HG02798 (cell line): ENCODE results near the gene LDAH.
A peak's percentile ranks its signal among the peaks of the same experiment; 100 is the strongest.

ENCODE experiments used
- ATAC-seq: cut with Tn5 transposase; IDR thresholded peaks from one replicate; pipeline ENCODE4 v1.9.1; 2021; ENCODE audit warnings: mild to moderate bottlenecking; ENCODE audit not compliant: unreplicated experiment, poor library complexity

LDAH gene

DNA sequence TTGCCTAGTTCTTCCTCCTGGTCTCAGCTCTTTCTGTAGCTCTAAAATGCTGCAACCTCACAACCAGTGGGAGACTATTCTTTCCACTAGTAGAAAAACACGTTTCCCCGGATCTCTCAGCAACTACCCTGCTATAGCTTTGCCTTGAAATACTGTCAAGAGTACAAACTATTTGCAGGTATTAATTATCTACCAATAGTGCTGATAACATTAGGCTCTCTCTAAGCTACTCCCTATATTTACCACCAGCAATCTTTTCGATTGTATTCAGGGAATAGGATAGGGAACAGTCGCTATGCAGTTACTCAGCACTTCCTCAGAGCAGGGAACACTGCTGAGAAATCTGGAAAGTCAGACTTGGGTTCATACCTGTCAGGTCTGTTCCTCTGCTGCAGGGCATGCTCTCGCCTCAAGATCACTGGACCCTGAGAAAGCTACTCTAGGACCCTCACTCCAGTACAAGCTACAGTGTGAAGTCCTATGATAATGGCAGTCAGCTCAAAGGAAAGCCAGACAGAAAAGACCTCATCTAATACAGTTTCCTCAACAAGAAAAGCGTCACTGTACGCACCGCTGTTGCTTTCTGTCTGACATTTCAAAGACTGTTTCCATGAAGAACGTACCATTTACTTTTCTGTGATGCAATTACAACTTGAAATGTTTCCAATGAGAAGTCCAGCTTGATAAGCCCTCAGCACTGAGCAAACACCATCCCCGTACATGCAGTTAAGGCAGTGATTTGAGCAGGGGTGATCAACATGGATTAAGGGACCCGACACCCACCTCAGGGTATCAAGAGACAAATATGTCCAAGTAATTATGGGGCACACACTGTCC lies 133.3 kb downstream of the LDAH start:
- no peak for ATAC-seq

DNA sequence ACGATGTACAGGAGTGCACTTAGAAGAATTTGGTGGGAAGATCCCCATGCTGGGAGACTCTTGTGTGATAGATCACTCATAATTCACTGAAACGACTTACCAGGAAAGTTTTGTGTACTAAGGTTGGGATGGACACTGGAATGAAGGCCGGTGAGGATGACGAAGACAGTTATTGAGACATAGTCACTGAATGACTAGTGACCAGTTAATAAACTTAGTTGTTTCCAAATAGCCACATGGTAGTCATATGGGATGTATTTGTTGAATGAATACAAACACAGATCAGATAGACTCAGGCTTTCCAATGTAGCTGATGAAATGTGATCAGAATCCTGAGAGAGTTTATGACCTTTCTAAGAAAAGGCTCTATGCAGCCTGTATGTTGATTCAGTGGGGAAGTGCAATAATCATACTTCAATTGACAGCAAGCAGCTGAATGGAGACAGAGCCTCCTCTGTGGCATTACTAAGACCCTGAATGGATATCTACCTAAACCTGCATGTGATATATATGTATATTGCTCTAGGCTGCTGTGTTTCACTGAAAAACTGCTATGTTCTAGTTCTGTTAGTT lies 135.6 kb downstream of the LDAH start:
- no peak for ATAC-seq

DNA sequence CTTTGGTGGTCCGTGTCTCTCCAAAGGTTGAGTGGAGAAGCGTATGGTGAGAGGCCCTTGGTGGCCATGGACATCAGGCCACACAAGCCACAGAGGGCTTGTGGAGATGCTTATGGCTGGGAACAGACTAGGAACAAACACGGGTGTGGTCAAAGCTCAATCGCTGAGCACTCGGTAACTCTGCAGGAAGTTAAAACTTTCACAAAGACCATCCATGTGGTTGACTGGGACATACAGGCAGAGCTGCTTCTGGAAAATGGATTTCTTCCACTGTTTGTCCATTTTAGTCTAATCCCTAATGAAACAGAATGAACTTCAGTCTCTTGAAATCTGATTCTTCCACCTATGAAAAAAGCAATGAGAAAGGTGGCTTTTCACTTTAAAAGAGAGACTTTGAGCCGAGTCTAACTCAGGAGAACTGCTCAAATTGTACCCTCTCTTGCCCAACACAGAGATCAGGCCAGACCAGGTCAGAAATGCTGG lies 138.3 kb downstream of the LDAH start:
- no peak for ATAC-seq

DNA sequence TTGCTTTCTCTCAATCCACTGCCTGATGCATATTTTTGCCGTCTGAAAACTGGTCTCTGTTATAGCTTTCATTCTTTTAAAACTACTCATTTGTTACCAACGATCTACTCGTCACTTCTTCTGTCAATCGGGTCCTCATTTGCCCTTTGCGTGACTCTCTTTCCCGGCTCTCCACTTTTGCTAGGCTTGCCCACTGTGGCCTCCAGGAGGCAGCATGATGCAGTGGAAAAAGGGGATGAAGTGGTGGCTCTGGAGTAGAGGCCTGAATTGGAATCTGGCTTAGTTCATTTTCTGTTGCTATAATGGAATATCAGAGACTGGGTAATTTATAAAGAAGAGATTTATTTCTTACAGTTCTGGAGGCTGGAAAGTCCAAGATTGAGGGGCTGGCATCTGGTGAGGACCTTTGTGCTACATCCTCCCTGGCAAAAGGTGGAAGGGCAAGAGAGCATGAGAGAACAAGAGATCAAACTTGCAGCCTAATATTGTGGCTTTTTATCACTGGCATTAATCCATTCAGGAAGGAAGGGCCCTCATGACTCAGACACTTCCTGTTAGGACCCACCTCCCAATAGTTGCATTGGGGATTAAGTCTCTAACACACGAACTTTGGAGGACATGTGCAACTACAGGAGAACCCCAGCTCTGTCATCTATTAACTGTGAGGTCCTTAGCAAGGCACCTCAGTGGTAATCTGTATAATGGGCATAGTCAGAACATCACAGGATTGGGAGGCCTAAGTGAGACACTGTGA lies 140.6 kb downstream of the LDAH start:
- ATAC-seq, result no peak

DNA sequence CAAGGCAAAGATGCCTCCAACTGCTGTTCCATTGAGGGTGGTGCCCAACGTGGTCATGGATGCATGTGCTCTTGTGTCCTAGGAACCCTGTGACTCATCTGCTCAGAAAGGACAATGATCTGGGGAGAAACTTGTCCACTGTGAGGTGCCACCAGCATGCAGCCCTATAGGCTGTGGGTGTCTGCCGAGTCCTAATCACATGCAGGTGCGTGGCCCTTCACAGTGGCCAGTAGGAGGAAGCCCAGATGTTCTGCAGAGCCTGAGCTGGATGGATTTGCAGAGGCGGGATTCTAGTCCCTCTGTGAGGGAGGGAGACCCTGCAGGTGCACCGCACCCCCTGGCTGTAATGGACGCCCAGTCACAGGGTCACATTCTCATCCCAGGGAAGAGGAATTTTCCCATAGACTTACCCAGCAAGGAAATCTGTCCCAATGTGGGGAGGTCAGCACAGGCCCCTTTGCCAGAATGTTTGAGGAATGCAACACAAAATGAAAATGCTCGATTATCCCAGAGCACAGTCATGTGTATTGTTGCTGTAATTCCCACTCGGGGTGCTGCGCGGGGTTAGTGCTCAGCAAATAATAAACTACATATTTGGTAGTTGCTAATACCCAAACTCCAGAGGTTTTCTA lies 142.0 kb downstream of the LDAH start:
- ATAC-seq, result no peak

DNA sequence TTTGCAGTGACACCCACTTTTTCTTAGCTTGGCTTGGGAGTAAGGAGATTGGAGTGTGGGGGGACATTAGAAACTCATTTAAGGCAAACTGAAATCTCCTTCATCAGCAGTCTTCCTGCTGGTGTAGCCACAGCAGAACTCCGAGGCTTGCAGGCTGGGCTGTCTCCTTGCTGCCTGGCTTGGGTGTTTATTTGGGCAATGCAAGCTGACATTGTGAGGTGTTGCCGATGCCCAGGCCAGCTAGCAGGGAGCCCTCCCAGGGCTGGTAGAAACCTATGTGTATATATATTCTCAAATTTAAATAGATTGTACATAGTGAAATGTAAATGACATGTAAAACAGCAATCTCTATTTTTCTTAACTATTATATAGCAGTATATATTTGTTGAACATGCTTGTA lies 144.1 kb downstream of the LDAH start:
- no peak for ATAC-seq

DNA sequence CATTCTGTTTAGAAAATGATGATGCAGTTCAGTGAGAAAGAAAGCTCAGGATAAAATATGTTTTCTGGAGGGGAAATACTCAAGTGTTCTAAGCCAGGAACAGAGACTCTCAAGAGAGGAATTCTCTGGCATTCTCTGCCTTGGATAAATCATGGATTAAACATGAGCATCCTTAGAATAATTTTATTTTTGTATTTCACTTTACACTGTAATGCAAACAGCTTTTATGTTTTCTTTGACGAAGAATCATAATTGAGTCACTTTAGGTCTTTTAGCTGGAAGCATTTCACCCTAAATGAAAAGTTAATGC lies 144.9 kb downstream of the LDAH start:
- ATAC-seq, result no peak

DNA sequence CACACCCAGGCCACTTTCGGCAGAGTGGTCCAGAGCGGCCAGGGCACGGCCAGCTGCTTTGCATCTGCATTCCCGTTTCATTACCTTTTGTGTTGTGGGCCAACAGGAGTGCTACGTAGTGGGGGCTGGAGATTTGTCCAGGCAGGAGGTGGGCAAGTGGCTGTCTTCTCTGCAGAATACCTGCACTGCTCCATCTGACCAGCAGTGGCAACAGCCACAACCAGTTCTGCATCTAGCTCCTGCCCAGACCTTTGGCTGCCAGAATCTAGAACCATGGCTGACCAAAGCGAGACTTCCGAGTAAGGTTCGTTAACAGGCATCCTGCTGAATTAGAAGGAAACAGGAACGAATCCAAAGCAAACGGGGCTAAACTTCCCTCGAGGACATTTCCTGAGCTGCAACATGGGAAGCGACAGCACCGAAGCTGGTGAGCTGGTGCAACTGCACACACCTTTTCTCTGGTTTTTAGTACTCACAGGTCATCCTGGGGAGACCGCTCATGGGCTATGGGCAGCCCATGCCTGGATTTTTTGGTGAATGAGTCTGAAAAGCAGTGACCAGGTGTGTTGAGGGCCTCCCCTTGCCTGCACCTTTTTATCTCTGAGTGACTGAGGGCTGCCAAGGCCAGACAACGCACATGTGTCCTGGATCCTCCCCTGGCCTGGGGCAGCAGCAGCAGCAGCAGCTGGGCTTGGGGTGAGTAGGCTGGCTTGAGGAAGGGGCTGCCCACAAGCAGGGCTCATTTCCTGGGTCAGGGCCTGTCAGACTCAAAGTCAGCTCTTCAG lies 145.4 kb downstream of the LDAH start:
- ATAC-seq, result peak; percentile 32

DNA sequence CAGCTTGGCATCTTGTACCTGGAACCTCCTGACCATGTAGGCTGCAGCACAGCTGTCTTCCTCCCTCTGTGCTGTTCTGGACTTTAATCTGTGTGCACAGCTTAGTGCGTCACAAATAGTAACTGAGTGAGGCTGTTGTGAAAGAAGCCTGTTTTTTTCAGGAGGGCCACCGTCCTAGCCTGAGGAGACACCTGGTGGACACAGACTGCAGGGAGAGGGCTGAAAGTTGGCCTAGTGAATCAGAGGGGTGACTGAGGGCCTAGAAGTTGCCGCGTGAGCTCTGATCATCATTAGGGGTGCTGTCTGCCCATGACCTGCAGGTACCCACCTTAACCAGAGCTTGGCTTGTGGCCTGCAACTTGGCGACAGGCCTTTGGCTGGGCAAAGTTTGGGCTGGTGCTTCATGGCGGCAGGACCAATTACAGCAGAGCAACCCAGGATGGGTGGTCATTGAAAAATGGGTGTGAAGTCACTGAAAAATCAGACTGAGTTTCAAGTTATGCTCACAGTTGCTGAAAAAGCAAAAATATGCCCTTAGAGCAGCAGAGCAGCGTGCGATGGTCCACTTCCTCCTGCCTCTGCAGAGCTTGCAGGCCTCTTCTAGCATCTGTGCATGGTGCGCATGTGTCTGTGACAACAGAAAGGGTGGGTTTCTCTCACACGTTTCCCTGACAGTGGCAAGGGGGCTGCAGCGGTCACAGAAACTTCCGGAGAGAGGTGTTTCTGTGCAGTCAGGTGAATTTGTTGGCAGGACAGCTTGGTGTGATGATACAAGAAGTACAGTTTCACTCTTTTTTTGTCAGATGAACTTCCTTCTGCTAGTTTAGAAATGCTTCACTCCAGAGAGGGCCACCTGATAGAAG lies 146.3 kb downstream of the LDAH start:
- peak; percentile 45 for ATAC-seq

DNA sequence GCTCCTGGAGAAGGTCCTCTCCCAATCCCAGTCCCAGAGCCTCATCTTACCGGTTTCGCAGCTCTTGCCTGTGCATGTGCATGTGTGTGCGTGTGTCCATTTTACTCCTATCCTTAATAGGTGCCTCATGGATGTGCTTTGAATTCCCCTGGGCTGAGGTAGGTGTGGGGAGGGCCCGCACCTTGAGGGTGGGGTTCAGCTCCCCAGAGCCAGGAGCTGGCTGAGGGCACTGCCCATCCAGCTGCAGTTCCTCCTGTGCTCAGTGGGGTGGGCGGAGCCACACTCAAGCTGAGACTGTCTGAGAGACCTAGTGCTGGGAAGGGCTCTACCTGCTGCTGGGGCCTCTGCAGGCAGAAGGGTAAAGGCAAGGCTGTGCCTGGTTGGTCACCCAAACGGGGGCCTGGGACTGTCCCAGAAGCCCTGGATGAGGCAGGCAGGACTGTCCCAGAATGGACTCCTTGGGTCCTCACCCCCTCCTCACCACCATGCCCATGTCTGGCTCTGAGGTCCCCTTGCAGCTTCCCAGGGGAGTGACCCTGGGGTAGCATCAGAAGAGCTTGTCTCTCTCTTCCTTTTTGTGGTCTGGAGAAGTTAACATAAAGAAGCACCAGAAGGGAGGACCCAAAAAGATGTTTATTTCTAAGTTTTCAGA lies 147.1 kb downstream of the LDAH start:
- ATAC-seq, result peak; percentile 76

DNA sequence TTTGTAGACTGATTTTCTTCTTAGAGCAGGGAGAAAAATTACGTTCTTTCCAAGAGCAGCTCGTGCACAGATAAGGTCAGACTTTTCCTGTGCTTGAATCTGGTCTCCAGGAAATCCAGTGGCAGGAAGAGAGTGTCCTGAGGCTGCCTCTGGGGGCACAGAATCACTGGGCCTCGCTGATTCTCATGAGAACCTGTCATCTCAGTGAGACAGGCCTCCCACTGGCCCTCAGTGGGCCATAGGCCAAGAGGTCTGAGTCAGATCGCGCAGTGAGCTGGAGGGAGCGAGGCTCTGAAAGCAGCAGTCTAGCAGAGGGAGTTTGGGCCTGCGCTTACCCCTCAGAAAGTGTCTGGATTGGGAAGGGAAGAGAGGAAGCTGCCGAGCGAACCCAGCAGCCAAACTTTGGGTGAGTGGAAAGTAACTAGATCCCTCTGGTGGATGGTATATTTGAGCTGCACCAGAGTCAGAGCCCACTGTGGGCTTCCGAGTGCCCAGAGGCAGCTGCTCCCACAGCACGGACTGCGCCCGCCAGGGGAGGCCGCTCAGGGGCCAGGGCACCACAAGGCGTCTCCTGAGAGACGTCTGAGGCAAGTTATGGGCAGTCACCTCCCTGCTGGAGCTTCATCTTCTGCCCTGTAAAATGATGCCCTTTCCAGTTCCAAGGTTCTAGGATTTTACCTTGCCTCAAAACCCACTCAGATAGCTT lies 147.8 kb downstream of the LDAH start:
- ATAC-seq, result no peak

DNA sequence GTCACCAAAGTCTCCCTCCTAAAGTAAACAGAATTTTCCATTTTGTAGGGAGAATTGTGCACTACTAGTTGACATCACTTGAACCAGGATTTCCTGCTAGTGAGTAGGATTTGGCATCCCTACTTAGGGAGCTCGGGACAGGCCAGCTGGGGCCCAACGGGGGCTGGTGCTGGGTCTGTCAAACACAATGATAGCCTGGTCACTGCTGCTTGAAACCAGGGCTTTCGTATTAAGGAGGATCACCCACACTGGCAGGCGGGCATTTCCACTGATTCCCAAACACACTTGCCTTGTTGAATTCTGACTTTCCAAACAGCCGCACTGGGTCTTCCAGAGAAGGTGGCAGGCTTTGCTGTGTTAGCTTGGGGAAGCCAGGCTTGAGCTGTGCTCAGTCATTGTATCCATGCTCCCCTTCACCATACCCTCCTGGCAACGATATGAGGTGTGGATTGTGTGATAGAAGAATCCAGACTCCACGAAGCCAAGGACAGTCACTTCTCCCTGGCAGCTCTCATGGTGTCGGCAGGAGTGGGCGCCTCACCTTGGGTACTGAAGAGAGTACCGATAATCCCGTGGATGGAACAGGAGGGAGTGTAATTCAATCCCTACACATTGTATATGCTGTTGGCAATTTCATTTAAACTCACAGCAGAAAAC lies 148.5 kb downstream of the LDAH start:
- ATAC-seq, result no peak

DNA sequence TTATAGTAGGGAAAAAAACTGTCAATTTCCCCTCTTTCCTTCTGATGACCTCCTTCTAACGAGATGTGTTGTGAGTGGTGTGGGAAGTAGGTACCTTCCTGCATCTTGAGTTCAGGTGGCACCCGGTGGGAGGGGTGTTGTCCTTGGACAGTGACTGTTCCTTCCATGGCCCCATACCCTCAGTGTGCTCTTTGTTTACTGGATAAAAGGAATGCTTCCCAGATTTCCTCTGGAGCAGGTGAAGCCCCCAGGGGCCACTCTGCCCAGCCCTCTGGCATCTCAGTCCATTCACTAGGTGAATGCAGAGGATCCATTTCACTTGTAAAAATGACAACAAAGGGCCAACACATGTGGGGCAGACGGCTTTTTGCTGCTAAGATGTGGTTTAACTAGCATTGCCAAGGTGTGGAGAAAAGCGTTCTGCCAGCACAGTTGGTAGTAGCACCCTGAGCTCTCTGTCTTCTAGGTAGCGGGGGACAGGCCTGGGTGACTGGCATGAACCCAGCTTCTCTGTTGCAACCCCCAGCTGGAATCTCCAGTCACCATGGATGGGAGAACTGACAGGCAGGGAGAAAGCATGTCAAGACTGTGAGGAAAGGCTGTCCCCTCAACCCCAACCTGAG lies 149.1 kb downstream of the LDAH start:
- no peak for ATAC-seq

DNA sequence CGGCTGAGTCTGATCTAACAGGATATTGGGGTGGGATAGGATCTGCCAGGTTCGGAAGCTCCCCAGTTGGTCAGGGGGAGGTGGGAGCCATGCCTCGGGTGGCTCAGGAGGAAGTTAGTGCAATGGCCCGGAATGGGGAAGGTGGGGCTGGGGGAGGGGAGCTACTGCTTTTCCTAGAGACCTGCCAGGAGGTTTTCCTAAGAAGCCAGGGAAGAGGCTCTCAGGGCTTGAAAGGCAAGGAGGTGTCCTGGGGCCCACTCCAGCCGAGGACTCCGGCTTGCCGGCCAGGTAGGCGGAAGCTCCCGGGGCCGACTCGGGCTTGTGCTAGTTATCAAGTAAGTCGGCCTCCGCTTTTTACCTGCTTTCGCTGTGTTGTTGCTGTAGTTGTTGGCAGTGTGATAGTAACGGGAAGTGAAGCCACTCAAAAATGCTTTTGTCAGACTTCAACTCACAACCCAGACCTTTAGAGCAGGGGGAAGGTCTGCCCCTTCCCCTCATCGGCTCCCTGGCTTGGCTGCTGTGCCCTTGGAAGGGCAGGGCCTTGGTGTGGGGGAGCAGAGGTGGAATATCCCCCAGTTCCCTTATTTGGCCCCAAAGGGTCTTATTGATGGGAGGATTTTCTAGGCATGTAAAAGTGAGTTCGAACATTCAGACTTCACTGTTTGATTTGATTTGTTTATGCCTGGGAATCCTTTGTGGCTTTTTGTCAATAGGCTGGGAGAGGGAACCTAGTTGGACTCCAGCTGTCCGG lies 150.5 kb downstream of the LDAH start:
- no peak for ATAC-seq

DNA sequence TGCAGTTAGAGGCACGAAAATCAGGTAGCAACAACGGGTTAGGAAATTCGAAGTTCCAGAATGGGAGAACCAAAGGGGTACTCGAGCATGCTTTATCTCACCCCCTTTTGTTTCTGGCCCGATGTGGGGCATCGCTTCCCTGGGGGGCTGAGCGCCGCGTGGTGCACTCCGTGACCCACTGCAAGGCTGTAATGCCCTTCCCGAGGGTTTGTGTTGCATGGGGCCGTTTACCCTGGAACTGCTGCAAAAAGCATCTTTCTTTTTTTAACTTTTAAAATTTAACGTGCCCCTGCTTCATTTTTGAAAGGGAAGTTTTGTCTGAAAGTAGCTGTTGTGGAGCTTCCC lies 151.2 kb downstream of the LDAH start:
- no peak for ATAC-seq

DNA sequence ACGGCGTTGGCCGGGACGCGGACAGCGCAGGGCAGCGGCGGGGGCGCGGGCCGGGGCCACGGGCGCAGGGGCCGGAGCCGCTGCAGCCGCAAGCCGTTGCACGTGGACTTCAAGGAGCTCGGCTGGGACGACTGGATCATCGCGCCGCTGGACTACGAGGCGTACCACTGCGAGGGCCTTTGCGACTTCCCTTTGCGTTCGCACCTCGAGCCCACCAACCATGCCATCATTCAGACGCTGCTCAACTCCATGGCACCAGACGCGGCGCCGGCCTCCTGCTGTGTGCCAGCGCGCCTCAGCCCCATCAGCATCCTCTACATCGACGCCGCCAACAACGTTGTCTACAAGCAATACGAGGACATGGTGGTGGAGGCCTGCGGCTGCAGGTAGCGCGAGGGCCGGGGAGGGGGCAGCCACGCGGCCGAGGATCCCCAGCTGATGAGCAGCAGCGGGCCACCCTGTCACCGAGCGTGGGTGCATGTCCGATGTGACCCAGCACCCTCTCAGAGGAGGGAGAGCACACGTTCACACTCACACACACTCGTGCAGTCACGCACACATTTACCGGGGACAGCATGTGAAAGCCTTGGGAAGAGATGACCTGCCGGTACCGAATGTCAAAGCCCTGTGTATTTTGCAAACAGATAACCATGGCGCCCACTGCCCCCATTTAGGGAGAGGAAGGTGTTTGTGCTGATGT lies 151.7 kb downstream of the LDAH start:
- ATAC-seq, result no peak
